IMR-90 (cell line): ENCODE data around the gene OSBPL6.

Source experiments
- BHLHE40 ChIP-seq: fragments of 150-350 bp; IDR thresholded peaks from 2 replicates; pipeline ENCODE4 v1.6.1; 2016; ENCODE audit warnings: mild to moderate bottlenecking, low read depth, low read length
- CEBPB ChIP-seq: IDR thresholded peaks from 2 replicates; pipeline ENCODE4 v1.6.1; 2012; ENCODE audit warnings: low read depth, low read length, improper control_type of control experiment
- CHD1 ChIP-seq: IDR thresholded peaks from 2 replicates; pipeline ENCODE4 v1.6.1; 2012; ENCODE audit warnings: low read depth, low read length, improper control_type of control experiment
- FOS ChIP-seq: fragments of 150-350 bp; IDR thresholded peaks from 2 replicates; pipeline ENCODE4 v1.6.1; 2016; ENCODE audit warnings: low read depth, low read length
- MAZ ChIP-seq: IDR thresholded peaks from 2 replicates; pipeline ENCODE4 v1.6.1; 2012; ENCODE audit warnings: low read depth, mild to moderate bottlenecking, low read length, improper control_type of control experiment, moderate library complexity, borderline replicate concordance
- MXI1 ChIP-seq: IDR thresholded peaks from 2 replicates; pipeline ENCODE4 v1.6.1; 2012; ENCODE audit warnings: low read depth, mild to moderate bottlenecking, low read length, moderate library complexity, borderline replicate concordance
- POLR2A ChIP-seq: IDR thresholded peaks from 2 replicates; pipeline ENCODE4 v1.6.1; 2012; ENCODE audit warnings: mild to moderate bottlenecking, low read depth, low read length
- RAD21 ChIP-seq: IDR thresholded peaks from 2 replicates; pipeline ENCODE4 v1.6.1; 2012; ENCODE audit warnings: low read length, improper control_type of control experiment
- SMC3 ChIP-seq: fragments of 150-350 bp; IDR thresholded peaks from 2 replicates; pipeline ENCODE4 v1.6.1; 2016; ENCODE audit warnings: low read depth, mild to moderate bottlenecking, antibody characterized with exemption, low read length, moderate library complexity
- TF ChIP-seq, protein P1 (sequence below): conservative IDR thresholded peaks from 2 replicates; pipeline ENCODE4 v1.5.1; 2012; ENCODE audit warnings: mild to moderate bottlenecking, low read depth, low read length, improper control_type of control experiment
- TF ChIP-seq, protein P2 (sequence below): fragments of 150-350 bp; IDR thresholded peaks from 2 replicates; pipeline ENCODE4 v1.6.1; 2017; ENCODE audit warnings: mild to moderate bottlenecking, antibody characterized with exemption, low read length, low read depth

DNA sequence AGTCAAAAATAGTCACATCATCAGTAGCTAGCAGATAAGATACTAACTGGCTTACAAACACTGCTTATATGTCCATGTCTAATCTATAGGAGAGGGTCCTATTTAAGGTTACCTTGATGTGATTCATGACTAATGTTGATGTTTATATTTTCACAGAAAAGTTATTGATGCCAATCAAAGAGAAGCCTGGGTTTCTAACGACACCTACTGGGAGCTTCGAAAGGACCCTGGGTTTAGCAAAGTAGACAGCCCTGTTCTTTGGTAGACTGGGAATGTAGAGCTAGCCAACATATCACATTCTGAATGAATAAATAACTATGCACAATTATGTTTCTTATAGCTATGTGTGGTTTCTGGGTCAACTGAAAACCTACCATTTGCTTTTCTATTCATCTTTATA, 201.0 kb downstream of the OSBPL6 start:
- TF ChIP-seq, protein P1, sequence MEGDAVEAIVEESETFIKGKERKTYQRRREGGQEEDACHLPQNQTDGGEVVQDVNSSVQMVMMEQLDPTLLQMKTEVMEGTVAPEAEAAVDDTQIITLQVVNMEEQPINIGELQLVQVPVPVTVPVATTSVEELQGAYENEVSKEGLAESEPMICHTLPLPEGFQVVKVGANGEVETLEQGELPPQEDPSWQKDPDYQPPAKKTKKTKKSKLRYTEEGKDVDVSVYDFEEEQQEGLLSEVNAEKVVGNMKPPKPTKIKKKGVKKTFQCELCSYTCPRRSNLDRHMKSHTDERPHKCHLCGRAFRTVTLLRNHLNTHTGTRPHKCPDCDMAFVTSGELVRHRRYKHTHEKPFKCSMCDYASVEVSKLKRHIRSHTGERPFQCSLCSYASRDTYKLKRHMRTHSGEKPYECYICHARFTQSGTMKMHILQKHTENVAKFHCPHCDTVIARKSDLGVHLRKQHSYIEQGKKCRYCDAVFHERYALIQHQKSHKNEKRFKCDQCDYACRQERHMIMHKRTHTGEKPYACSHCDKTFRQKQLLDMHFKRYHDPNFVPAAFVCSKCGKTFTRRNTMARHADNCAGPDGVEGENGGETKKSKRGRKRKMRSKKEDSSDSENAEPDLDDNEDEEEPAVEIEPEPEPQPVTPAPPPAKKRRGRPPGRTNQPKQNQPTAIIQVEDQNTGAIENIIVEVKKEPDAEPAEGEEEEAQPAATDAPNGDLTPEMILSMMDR = no peak
- no peak for TF ChIP-seq SMC3
- TF ChIP-seq CEBPB = no peak
- TF ChIP-seq FOS = no peak
- TF ChIP-seq POLR2A = no peak
- TF ChIP-seq CHD1 = no peak
- TF ChIP-seq BHLHE40 = no peak
- no peak for TF ChIP-seq RAD21
- TF ChIP-seq, protein P2, sequence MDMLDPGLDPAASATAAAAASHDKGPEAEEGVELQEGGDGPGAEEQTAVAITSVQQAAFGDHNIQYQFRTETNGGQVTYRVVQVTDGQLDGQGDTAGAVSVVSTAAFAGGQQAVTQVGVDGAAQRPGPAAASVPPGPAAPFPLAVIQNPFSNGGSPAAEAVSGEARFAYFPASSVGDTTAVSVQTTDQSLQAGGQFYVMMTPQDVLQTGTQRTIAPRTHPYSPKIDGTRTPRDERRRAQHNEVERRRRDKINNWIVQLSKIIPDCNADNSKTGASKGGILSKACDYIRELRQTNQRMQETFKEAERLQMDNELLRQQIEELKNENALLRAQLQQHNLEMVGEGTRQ = no peak
- TF ChIP-seq MXI1 = no peak
- TF ChIP-seq MAZ = no peak
